Measurements from ENCODE around the gene RBM27. TPM values are rescaled to one million over a fixed set of nuclear protein-coding genes. Genes with fewer than 3 reads are reported as not detected.

RBM27 gene, protein sequence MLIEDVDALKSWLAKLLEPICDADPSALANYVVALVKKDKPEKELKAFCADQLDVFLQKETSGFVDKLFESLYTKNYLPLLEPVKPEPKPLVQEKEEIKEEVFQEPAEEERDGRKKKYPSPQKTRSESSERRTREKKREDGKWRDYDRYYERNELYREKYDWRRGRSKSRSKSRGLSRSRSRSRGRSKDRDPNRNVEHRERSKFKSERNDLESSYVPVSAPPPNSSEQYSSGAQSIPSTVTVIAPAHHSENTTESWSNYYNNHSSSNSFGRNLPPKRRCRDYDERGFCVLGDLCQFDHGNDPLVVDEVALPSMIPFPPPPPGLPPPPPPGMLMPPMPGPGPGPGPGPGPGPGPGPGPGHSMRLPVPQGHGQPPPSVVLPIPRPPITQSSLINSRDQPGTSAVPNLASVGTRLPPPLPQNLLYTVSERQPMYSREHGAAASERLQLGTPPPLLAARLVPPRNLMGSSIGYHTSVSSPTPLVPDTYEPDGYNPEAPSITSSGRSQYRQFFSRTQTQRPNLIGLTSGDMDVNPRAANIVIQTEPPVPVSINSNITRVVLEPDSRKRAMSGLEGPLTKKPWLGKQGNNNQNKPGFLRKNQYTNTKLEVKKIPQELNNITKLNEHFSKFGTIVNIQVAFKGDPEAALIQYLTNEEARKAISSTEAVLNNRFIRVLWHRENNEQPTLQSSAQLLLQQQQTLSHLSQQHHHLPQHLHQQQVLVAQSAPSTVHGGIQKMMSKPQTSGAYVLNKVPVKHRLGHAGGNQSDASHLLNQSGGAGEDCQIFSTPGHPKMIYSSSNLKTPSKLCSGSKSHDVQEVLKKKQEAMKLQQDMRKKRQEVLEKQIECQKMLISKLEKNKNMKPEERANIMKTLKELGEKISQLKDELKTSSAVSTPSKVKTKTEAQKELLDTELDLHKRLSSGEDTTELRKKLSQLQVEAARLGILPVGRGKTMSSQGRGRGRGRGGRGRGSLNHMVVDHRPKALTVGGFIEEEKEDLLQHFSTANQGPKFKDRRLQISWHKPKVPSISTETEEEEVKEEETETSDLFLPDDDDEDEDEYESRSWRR
- polyA plus RNA-seq: 9.7 and 10.9 TPM in 2 replicates

DNA sequence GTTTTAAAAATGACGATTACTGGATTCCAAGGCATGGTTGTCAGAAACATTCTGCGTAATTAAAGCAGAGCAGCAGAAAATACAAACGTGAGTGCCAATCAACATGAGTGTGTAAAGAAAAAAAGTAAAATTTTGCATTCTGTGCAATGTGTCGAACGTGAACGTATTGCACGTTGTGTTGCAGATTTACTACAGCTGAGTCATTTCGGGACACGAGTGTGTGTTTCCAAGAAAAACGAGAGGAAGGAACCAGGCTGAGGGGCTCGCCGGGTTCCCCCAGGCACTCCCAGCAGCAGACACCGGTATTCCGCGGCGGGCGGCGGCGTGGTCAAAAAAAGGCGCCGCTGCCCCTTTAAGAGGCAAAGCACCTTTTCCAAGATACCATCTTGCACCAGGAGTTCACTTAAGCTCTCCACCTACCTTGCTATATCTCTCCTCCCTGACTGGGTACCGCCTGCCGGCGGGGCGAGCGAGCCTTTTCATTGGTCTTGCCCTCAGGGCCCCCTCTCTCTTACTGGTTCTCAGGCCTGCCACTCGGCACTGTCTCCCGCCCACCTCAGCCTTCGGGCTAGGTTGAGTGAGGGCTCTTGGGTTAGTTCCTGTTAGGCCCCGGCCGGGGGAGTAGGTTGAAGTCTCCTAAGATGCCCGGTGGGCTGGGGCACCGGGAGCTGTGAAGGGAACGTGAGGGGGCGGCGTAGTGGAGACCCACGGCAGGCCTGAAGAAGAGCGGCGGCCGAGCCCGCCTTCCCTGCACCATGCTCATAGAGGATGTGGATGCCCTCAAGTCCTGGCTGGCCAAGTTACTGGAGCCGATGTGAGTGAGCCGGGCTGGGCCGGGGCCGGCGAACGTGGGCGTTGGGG is at the start of gene RBM27:
TSS of gene RBM27 (plus strand) at position 595 of the 861 bp plus-strand sequence. CDS start at position 756, 161 bp downstream.

Other genes starting within 250 kb of the RBM27 start
- gene PLAC8L1, start 98.0 kb upstream of the RBM27 start, polyA plus RNA-seq: not detected in 2 replicates
- gene LARS1, start 21.0 kb upstream of the RBM27 start, polyA plus RNA-seq: 160 and 199 TPM in 2 replicates
- gene POU4F3, start 135.2 kb downstream of the RBM27 start, polyA plus RNA-seq: not detected in 2 replicates
- 81.0 and 81.6 TPM in 2 replicates for gene TCERG1, start 243.7 kb downstream of the RBM27 start, polyA plus RNA-seq